CD4-positive, CD25-positive, alpha-beta regulatory T cell (primary cell): ENCODE data around the gene G3BP2. TPM values are rescaled to one million over a fixed set of nuclear protein-coding genes. Genes with fewer than 3 reads are reported as not detected.
A peak's percentile ranks its signal among the peaks of the same experiment; 100 is the strongest.

Experiments
- ATAC-seq, 2 donors: fragments of 150-1000 bp; cut with Tn5 transposase; one replicate each; pipeline ENCODE4 v1.10.0; 2021; ENCODE audit warnings: low read depth in 2 of 2, moderate number of reproducible peaks in 2 of 2, moderate library complexity in 1 of 2
- DNase-seq, 3 donors: peaks; one replicate each; pipeline versions ENCODE4 v3.0.0 to v3.0.0-alpha.2; 2012 to 2022; ENCODE audit warnings: mixed read lengths in 1 of 3
- H3K27ac ChIP-seq: one replicate; pipeline ENCODE4 v1.7.0; 2013; ENCODE audit warnings: mild to moderate bottlenecking, low read length; ENCODE audit not compliant: insufficient read depth, poor library complexity, severe bottlenecking
- H3K27me3 ChIP-seq: one replicate; pipeline ENCODE4 v1.7.0; 2013; ENCODE audit warnings: low read length; ENCODE audit not compliant: control insufficient read depth, insufficient read depth
- H3K36me3 ChIP-seq: one replicate; pipeline ENCODE4 v1.7.0; 2013; ENCODE audit warnings: mild to moderate bottlenecking, low read length, moderate library complexity; ENCODE audit not compliant: control insufficient read depth, insufficient read depth
- H3K4me1 ChIP-seq: 2 replicates; pipeline ENCODE4 v1.7.0; 2013; ENCODE audit warnings: mild to moderate bottlenecking, low read length; ENCODE audit not compliant: insufficient read depth, control insufficient read depth, poor library complexity, severe bottlenecking
- H3K4me3 ChIP-seq: one replicate; pipeline ENCODE4 v1.7.0; 2013; ENCODE audit warnings: low read depth, mild to moderate bottlenecking, low read length, moderate library complexity
- H3K9me3 ChIP-seq, 2 experiments: 1 replicate in 1 of 2; 2 replicates in 1 of 2; pipeline ENCODE4 v1.7.0; 2013; ENCODE audit warnings: low read length in 2 of 2, mild to moderate bottlenecking in 1 of 2, moderate library complexity in 1 of 2; ENCODE audit not compliant: control insufficient read depth in 2 of 2
- H3K27ac Mint-ChIP-seq, 3 donors: one replicate each; pipeline ENCODE4 v1.8.0; 2020 to 2022; ENCODE audit warnings: mild to moderate bottlenecking in 3 of 3, mixed read lengths in 3 of 3, moderate library complexity in 2 of 3
- H3K27me3 Mint-ChIP-seq: one replicate; pipeline ENCODE4 v1.8.0; 2022; ENCODE audit warnings: mild to moderate bottlenecking, mixed read lengths
- H3K36me3 Mint-ChIP-seq: one replicate; pipeline ENCODE4 v1.8.0; 2020; ENCODE audit warnings: mixed read lengths
- H3K4me1 Mint-ChIP-seq, 4 donors: one replicate each; pipeline ENCODE4 v1.8.0; 2020 to 2022; ENCODE audit warnings: mixed read lengths in 4 of 4, mild to moderate bottlenecking in 1 of 4
- H3K4me3 Mint-ChIP-seq, 4 donors: one replicate each; pipeline ENCODE4 v1.8.0; 2020 to 2022; ENCODE audit warnings: mild to moderate bottlenecking in 4 of 4, mixed read lengths in 4 of 4, moderate library complexity in 3 of 4
- H3K9me3 Mint-ChIP-seq, 7 donors: one replicate each; pipeline ENCODE4 v1.8.0; 2020 to 2022; ENCODE audit warnings: mixed read lengths in 7 of 7, mild to moderate bottlenecking in 3 of 7, moderate library complexity in 2 of 7
- polyA plus RNA-seq, 4 donors: library from polyadenylated mRNA; unstranded; fragments of 300-500 nt; fragmentation: Illumina TruSeq; gene quantifications; one replicate each; pipeline ENCODE4 v1.2.3, GENCODE V29; 2021
- total RNA-seq: library from RNA; stranded (reverse); gene quantifications from one replicate; pipeline ENCODE4 v1.2.3, GENCODE V29; 2022

G3BP2 gene
- total and polyA plus RNA-seq, 5 donors from 2014 or later: 101 to 300 (median 122) TPM

- no peak overlapping the region for H3K4me3 Mint-ChIP-seq
These were observed 10.4 kb upstream of the G3BP2 start for GRCh38 chr4:75683482-75684155.

GRCh38 chr4:75679876-75680575 lies 6.8 kb upstream of the G3BP2 start:
- H3K9me3 Mint-ChIP-seq: no peaks in the 10 kb centered on the region
- ATAC-seq: no peak
- H3K4me1 ChIP-seq: no peaks in the 10 kb centered on the region

More at GRCh38 chr4:75683482-75684155, 10.4 kb upstream of the G3BP2 start:
- peak overlapping the region in 1 of 3 donors; percentile 81 for H3K27ac Mint-ChIP-seq
- Histone ChIP-seq H3K27ac (no peak overlapping the region), H3K9me3 (no peaks in the 10 kb centered on the region), H3K4me1 (no peaks in the 10 kb centered on the region), H3K27me3 (no peaks in the 10 kb centered on the region), H3K36me3 (no peaks in the 10 kb centered on the region), H3K4me3 (no peak overlapping the region)
- H3K27me3 Mint-ChIP-seq: no peaks in the 10 kb centered on the region
- no peaks in the 10 kb centered on the region for H3K36me3 Mint-ChIP-seq
- DNase-seq: no peak
- peaks cover 0 to 3% (median 0%) of the 10 kb centered on the region in 7 donors for H3K9me3 Mint-ChIP-seq
- ATAC-seq: no peak
- peaks cover 0 to 25% (median 15%) of the 10 kb centered on the region in 4 donors for H3K4me1 Mint-ChIP-seq

GRCh38 chr4:75678965-75679364 lies 5.8 kb upstream of the G3BP2 start:
- Mint-ChIP-seq H3K27ac (no peak overlapping the region), H3K4me1 (peaks cover 0 to 16% (median 12%) of the 10 kb centered on the region in 4 donors), H3K4me3 (no peak overlapping the region), H3K9me3 (no peaks in the 10 kb centered on the region), H3K27me3 (no peaks in the 10 kb centered on the region), H3K36me3 (no peaks in the 10 kb centered on the region)
- ATAC-seq: no peak
- Histone ChIP-seq H3K4me3 (no peak overlapping the region), H3K4me1 (peaks cover 1% of the 10 kb centered on the region), H3K27me3 (no peaks in the 10 kb centered on the region), H3K27ac (no peak overlapping the region), H3K36me3 (no peaks in the 10 kb centered on the region), H3K9me3 (no peaks in the 10 kb centered on the region)
- no peak for DNase-seq

More at GRCh38 chr4:75679876-75680575, 6.8 kb upstream of the G3BP2 start:
- no peak overlapping the region for H3K27ac Mint-ChIP-seq
- Histone ChIP-seq H3K27ac (no peak overlapping the region), H3K4me3 (no peak overlapping the region), H3K36me3 (no peaks in the 10 kb centered on the region), H3K9me3 (no peaks in the 10 kb centered on the region), H3K27me3 (no peaks in the 10 kb centered on the region)
- no peaks in the 10 kb centered on the region for H3K27me3 Mint-ChIP-seq
- H3K4me1 Mint-ChIP-seq: peaks cover 0 to 14% (median 8%) of the 10 kb centered on the region in 4 donors
- no peak for DNase-seq
- no peak overlapping the region for H3K4me3 Mint-ChIP-seq
- no peaks in the 10 kb centered on the region for H3K36me3 Mint-ChIP-seq

- Histone ChIP-seq H3K36me3 (no peaks in the 10 kb centered on the region), H3K27ac (no peak overlapping the region), H3K27me3 (no peaks in the 10 kb centered on the region), H3K4me3 (no peak overlapping the region), H3K4me1 (peaks cover 5% of the 10 kb centered on the region), H3K9me3 (no peaks in the 10 kb centered on the region)
- no peaks in the 10 kb centered on the region for H3K9me3 Mint-ChIP-seq
- no peaks in the 10 kb centered on the region for H3K27me3 Mint-ChIP-seq
- DNase-seq (no peak), ATAC-seq (no peak)
- peak overlapping the region in 1 of 4 donors; percentile 15 for H3K4me3 Mint-ChIP-seq
- no peaks in the 10 kb centered on the region for H3K36me3 Mint-ChIP-seq
- no peak overlapping the region for H3K27ac Mint-ChIP-seq
- peaks cover 0 to 17% (median 13%) of the 10 kb centered on the region in 4 donors for H3K4me1 Mint-ChIP-seq
These were observed 5.3 kb upstream of the G3BP2 start for GRCh38 chr4:75678473-75678872.

GRCh38 chr4:75675004-75675531 lies 1.9 kb upstream of the G3BP2 start:
- Mint-ChIP-seq H3K36me3 (no peaks in the 10 kb centered on the region), H3K9me3 (peaks cover 0 to 2% (median 0%) of the 10 kb centered on the region in 7 donors), H3K27ac (no peak overlapping the region), H3K27me3 (no peaks in the 10 kb centered on the region), H3K4me1 (peaks cover 17 to 36% (median 25%) of the 10 kb centered on the region in 4 donors), H3K4me3 (peak overlapping the region in 3 of 4 donors; percentile 15 to 55 (median 36))
- Histone ChIP-seq H3K4me1 (peaks cover 28% of the 10 kb centered on the region), H3K27ac (no peak overlapping the region), H3K4me3 (no peak overlapping the region), H3K9me3 (no peaks in the 10 kb centered on the region), H3K36me3 (no peaks in the 10 kb centered on the region), H3K27me3 (no peaks in the 10 kb centered on the region)
- DNase-seq: no peak
- ATAC-seq: no peak

- H3K36me3 ChIP-seq: no peaks in the 10 kb centered on the region
- H3K27ac ChIP-seq: peak overlapping the region; percentile 98
- ATAC-seq (no peak), DNase-seq (no peak)
- Mint-ChIP-seq H3K36me3 (no peaks in the 10 kb centered on the region), H3K4me1 (peaks cover 25 to 46% (median 34%) of the 10 kb centered on the region in 4 donors), H3K4me3 (peak overlapping the region; percentile 93 to 99 (median 98)), H3K9me3 (peaks cover 0 to 2% (median 0%) of the 10 kb centered on the region in 7 donors), H3K27me3 (no peaks in the 10 kb centered on the region), H3K27ac (peak overlapping the region; percentile 98 to 100 (median 99))
- H3K27me3 ChIP-seq: no peaks in the 10 kb centered on the region
- H3K4me1 ChIP-seq: peaks cover 39% of the 10 kb centered on the region
- H3K4me3 ChIP-seq: peak overlapping the region; percentile 92
- no peaks in the 10 kb centered on the region for H3K9me3 ChIP-seq
These were observed 733 bp upstream of the G3BP2 start for GRCh38 chr4:75673959-75674328.

- H3K27ac Mint-ChIP-seq: peak overlapping the region; percentile 98 to 100 (median 99)
- H3K27me3 Mint-ChIP-seq: no peaks in the 10 kb centered on the region
- H3K4me1 Mint-ChIP-seq: peaks cover 37 to 60% (median 47%) of the 10 kb centered on the region in 4 donors
These were observed 667 bp downstream of the G3BP2 start for GRCh38 chr4:75672461-75673026.

More at GRCh38 chr4:75672461-75673026, 667 bp downstream of the G3BP2 start:
- ATAC-seq (peak; percentile 21 to 26), DNase-seq (peak; percentile 70 to 88 (median 84))
- peak overlapping the region; percentile 93 to 99 (median 98) for H3K4me3 Mint-ChIP-seq
- H3K27ac ChIP-seq: peak overlapping the region; percentile 98
- no peaks in the 10 kb centered on the region for H3K27me3 ChIP-seq
- H3K9me3 Mint-ChIP-seq: peaks cover 0 to 2% (median 0%) of the 10 kb centered on the region in 7 donors
- no peaks in the 10 kb centered on the region for H3K9me3 ChIP-seq
- H3K36me3 Mint-ChIP-seq: no peaks in the 10 kb centered on the region
- peaks cover 53% of the 10 kb centered on the region for H3K4me1 ChIP-seq
- H3K4me3 ChIP-seq: peak overlapping the region; percentile 97
- H3K36me3 ChIP-seq: no peaks in the 10 kb centered on the region
